HepG2 (cell line): Measurements from ENCODE around the gene LCE2A. TPM values are rescaled to one million over a fixed set of nuclear protein-coding genes. Genes with fewer than 3 reads are reported as not detected.

ENCODE experiments used
- ADNP ChIP-seq: sonication (generic); formaldehyde crosslinking; IDR thresholded peaks from 2 replicates; pipeline ENCODE4 v1.4.0; 2020; ENCODE audit warnings: missing genetic modification reagents
- CBX2 ChIP-seq, 2 experiments: fragments of 200-600 bp in 1 of 2; sonication (generic); formaldehyde crosslinking in 1 of 2; IDR thresholded peaks; 2 replicates each; pipeline versions ENCODE4 v1.7.0 to v1.8.1; 2018 to 2022; ENCODE audit warnings: low read depth in 2 of 2, low read length in 1 of 2, mild to moderate bottlenecking in 1 of 2, missing genetic modification reagents in 1 of 2
- ETV6 ChIP-seq: sonication (generic); formaldehyde crosslinking; conservative IDR thresholded peaks from 2 replicates; pipeline ENCODE4 v1.4.0; 2020; ENCODE audit warnings: missing genetic modification reagents
- FOSL1 ChIP-seq: sonication (generic); formaldehyde crosslinking; IDR thresholded peaks from 2 replicates; pipeline ENCODE4 v1.9.0; 2021; ENCODE audit warnings: missing genetic modification reagents, borderline replicate concordance
- KDM1A ChIP-seq: IDR thresholded peaks from 2 replicates; pipeline ENCODE4 v1.6.1; 2016; ENCODE audit warnings: missing compliant biosample characterization
- KDM4B ChIP-seq: sonication (generic); formaldehyde crosslinking; IDR thresholded peaks from 2 replicates; pipeline ENCODE4 v1.4.0; 2020; ENCODE audit warnings: missing genetic modification reagents
- NR2F6 ChIP-seq, 2 experiments: IDR thresholded peaks; 2 replicates each; pipeline ENCODE4 v1.6.1; 2016; ENCODE audit warnings: antibody characterized with exemption in 1 of 2, mild to moderate bottlenecking in 1 of 2
- POLR2AphosphoS2 ChIP-seq: IDR thresholded peaks from 2 replicates; pipeline ENCODE4 v1.6.1; 2011; ENCODE audit warnings: low read depth, low read length, improper control_type of control experiment
- SOX5 ChIP-seq: IDR thresholded peaks from 2 replicates; pipeline ENCODE4 v1.6.1; 2016; ENCODE audit warnings: borderline replicate concordance
- ZNF232 ChIP-seq: sonication (generic); formaldehyde crosslinking; IDR thresholded peaks from 2 replicates; pipeline ENCODE4 v1.4.0; 2020; ENCODE audit warnings: missing genetic modification reagents, borderline replicate concordance
- ZNF24 ChIP-seq: fragments of 450-650 bp; IDR thresholded peaks from 2 replicates; pipeline ENCODE4 v1.6.1; 2017; ENCODE audit warnings: antibody characterized with exemption, mild to moderate bottlenecking
- ZNF30 ChIP-seq: sonication (generic); formaldehyde crosslinking; IDR thresholded peaks from 2 replicates; pipeline ENCODE4 v1.5.0; 2020; ENCODE audit warnings: mild to moderate bottlenecking, missing genetic modification reagents
- ZNF432 ChIP-seq: sonication (generic); formaldehyde crosslinking; IDR thresholded peaks from 2 replicates; pipeline ENCODE4 v1.5.0; 2020; ENCODE audit warnings: missing genetic modification reagents, mild to moderate bottlenecking, borderline replicate concordance
- ZNF446 ChIP-seq: sonication (generic); formaldehyde crosslinking; IDR thresholded peaks from 2 replicates; pipeline ENCODE4 v1.5.0; 2020; ENCODE audit warnings: mild to moderate bottlenecking, missing genetic modification reagents
- ZNF644 ChIP-seq: IDR thresholded peaks from 2 replicates; pipeline ENCODE4 v1.6.1; 2016; ENCODE audit warnings: low read depth
- ZNF850 ChIP-seq: sonication (generic); formaldehyde crosslinking; conservative IDR thresholded peaks from 2 replicates; pipeline ENCODE4 v1.9.0; 2021; ENCODE audit warnings: mild to moderate bottlenecking, missing genetic modification reagents
- polyA plus RNA-seq, 8 experiments: library from polyadenylated mRNA; depleted of rRNA in 3 of 8; stranded (reverse) in 7 of 8; unstranded in 1 of 8; fragments of >200 nt; fragmentation: Illumina TruSeq in 4 of 8; extraction: Trizol in 4 of 8; gene quantifications; 2 replicates each; pipeline versions ENCODE4 v1.2.1 to v1.2.3, GENCODE V29; 2011 to 2016; ENCODE audit warnings: low read depth in 4 of 8, missing spikeins in 1 of 8, mixed read lengths in 1 of 8; ENCODE audit not compliant: insufficient read depth in 1 of 8
- total RNA-seq, 5 experiments: library from RNA; depleted of rRNA; stranded (reverse); fragments of >200 nt; fragmentation: Illumina TruSeq; extraction: Trizol; gene quantifications; 2 replicates each; pipeline ENCODE4 v1.2.3, GENCODE V29; 2016; ENCODE audit warnings: low read depth in 1 of 5
- TF ChIP-seq, protein P1 (sequence below): sonication (generic); formaldehyde crosslinking; IDR thresholded peaks from 2 replicates; pipeline ENCODE4 v1.5.0; 2020; ENCODE audit warnings: mild to moderate bottlenecking, missing genetic modification reagents
- TF ChIP-seq, protein P2 (sequence below): sonication (generic); formaldehyde crosslinking; IDR thresholded peaks from 2 replicates; pipeline ENCODE4 v1.4.0; 2020; ENCODE audit warnings: mild to moderate bottlenecking, missing genetic modification reagents, borderline replicate concordance
- TF ChIP-seq, protein P3 (sequence below), 2 experiments: sonication (generic) in 1 of 2; formaldehyde crosslinking in 1 of 2; IDR thresholded peaks; 2 replicates each; pipeline versions ENCODE4 v1.4.0 to v1.6.1; 2016 to 2020; ENCODE audit warnings: borderline replicate concordance in 1 of 2, low read depth in 1 of 2, mild to moderate bottlenecking in 1 of 2, missing genetic modification reagents in 1 of 2
- TF ChIP-seq, protein P4 (sequence below): sonication (generic); formaldehyde crosslinking; conservative IDR thresholded peaks from 2 replicates; pipeline ENCODE4 v1.8.0; 2022; ENCODE audit warnings: mild to moderate bottlenecking, moderate library complexity, missing genetic modification reagents

Gene LCE2A
- total and polyA plus RNA-seq, 2 of the 13 experiments (the other 11 are each of a cell fraction or from before 2014, with no cell fraction given): not detected

DNA sequence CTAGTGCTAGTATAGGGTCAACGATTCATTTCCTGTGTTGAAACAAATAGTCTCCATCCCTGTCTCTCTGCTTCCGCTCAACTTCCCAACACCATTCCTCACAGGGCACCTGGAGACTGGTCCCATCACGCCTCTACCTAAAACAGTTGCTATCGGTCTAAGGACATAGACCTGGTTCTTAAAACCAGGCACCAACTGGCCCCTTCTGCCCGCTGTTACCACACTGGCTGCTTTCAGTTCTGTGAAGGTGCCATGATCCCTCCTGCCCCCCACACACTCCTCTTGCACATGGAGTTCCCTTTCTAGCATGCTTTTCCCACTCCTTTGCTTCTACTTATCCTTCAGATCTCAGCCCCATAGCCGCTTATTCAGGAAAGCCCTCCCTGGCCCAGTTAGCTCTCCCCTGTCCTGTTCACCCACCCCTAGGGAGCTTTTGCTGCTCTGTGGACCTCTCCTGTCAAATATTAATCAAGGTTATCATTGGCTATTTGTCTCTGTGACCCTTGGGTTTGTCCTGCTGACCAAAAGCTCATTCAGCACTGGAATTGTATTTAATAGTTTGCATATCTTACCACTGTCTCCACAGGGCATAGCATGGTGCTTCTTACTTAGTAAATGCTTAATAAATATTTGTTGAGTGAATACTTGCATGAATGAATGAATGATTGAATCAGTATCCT, 47.8 kb downstream of the LCE2A start (continued):
- no peak for TF ChIP-seq KDM4B (CRISPR knock-in tag)
- TF ChIP-seq FOSL1 (CRISPR knock-in tag): no peak
- peak; percentile 72 for TF ChIP-seq NR2F6 (IDR thresholded peaks at IDR 0.05)
- no peak for TF ChIP-seq NR2F6 (CRISPR knock-in tag; IDR thresholded peaks at IDR 0.05)
- TF ChIP-seq ZNF446 (CRISPR knock-in tag): no peak
- TF ChIP-seq KDM1A (CRISPR knock-in tag): no peak
- TF ChIP-seq ZNF30: no peak
- TF ChIP-seq, protein P1, sequence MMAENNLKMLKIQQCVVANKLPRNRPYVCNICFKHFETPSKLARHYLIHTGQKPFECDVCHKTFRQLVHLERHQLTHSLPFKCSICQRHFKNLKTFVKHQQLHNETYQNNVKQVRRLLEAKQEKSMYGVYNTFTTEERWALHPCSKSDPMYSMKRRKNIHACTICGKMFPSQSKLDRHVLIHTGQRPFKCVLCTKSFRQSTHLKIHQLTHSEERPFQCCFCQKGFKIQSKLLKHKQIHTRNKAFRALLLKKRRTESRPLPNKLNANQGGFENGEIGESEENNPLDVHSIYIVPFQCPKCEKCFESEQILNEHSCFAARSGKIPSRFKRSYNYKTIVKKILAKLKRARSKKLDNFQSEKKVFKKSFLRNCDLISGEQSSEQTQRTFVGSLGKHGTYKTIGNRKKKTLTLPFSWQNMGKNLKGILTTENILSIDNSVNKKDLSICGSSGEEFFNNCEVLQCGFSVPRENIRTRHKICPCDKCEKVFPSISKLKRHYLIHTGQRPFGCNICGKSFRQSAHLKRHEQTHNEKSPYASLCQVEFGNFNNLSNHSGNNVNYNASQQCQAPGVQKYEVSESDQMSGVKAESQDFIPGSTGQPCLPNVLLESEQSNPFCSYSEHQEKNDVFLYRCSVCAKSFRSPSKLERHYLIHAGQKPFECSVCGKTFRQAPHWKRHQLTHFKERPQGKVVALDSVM (CRISPR knock-in tag): no peak
- peak; percentile 67; the same call in 1 of the 2 replicates for TF ChIP-seq SOX5 (CRISPR knock-in tag)
- no peak for TF ChIP-seq ZNF24
- TF ChIP-seq, protein P2, sequence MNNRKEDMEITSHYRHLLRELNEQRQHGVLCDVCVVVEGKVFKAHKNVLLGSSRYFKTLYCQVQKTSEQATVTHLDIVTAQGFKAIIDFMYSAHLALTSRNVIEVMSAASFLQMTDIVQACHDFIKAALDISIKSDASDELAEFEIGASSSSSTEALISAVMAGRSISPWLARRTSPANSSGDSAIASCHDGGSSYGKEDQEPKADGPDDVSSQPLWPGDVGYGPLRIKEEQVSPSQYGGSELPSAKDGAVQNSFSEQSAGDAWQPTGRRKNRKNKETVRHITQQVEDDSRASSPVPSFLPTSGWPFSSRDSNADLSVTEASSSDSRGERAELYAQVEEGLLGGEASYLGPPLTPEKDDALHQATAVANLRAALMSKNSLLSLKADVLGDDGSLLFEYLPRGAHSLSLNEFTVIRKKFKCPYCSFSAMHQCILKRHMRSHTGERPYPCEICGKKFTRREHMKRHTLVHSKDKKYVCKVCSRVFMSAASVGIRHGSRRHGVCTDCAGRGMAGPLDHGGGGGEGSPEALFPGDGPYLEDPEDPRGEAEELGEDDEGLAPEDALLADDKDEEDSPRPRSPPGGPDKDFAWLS (CRISPR knock-in tag): no peak
- TF ChIP-seq, protein P3, sequence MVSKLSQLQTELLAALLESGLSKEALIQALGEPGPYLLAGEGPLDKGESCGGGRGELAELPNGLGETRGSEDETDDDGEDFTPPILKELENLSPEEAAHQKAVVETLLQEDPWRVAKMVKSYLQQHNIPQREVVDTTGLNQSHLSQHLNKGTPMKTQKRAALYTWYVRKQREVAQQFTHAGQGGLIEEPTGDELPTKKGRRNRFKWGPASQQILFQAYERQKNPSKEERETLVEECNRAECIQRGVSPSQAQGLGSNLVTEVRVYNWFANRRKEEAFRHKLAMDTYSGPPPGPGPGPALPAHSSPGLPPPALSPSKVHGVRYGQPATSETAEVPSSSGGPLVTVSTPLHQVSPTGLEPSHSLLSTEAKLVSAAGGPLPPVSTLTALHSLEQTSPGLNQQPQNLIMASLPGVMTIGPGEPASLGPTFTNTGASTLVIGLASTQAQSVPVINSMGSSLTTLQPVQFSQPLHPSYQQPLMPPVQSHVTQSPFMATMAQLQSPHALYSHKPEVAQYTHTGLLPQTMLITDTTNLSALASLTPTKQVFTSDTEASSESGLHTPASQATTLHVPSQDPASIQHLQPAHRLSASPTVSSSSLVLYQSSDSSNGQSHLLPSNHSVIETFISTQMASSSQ (IDR thresholded peaks at IDR 0.05; ENCODE audit: low read depth): peak; percentile 74
- TF ChIP-seq, protein P3 (CRISPR knock-in tag; IDR thresholded peaks at IDR 0.05; ENCODE audit: borderline replicate concordance): 0 out of 2 replicates have a peak, but pooled peaks have one; percentile 42
- TF ChIP-seq POLR2AphosphoS2: no peak
- TF ChIP-seq CBX2 (IDR thresholded peaks at IDR 0.05; ENCODE audit: low read depth, low read length): no peak
- no peak for TF ChIP-seq CBX2 (CRISPR knock-in tag; IDR thresholded peaks at IDR 0.05; ENCODE audit: low read depth)
- TF ChIP-seq ZNF232 (CRISPR knock-in tag): no peak
- no peak for TF ChIP-seq ETV6 (CRISPR knock-in tag)
- no peak for TF ChIP-seq ZNF644 (CRISPR knock-in tag)
- no peak for TF ChIP-seq ZNF432 (CRISPR knock-in tag)
- no peak for TF ChIP-seq ADNP
- TF ChIP-seq, protein P4, sequence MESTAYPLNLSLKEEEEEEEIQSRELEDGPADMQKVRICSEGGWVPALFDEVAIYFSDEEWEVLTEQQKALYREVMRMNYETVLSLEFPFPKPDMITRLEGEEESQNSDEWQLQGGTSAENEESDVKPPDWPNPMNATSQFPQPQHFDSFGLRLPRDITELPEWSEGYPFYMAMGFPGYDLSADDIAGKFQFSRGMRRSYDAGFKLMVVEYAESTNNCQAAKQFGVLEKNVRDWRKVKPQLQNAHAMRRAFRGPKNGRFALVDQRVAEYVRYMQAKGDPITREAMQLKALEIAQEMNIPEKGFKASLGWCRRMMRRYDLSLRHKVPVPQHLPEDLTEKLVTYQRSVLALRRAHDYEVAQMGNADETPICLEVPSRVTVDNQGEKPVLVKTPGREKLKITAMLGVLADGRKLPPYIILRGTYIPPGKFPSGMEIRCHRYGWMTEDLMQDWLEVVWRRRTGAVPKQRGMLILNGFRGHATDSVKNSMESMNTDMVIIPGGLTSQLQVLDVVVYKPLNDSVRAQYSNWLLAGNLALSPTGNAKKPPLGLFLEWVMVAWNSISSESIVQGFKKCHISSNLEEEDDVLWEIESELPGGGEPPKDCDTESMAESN (CRISPR knock-in tag): no peak
- TF ChIP-seq ZNF850 (CRISPR knock-in tag): no peak
